GM18951 (cell line): ENCODE data around the gene INAVA.
A peak's percentile ranks its signal among the peaks of the same experiment; 100 is the strongest.

Source experiments
- POLR2A ChIP-seq: IDR thresholded peaks from 4 replicates; pipeline ENCODE4 v1.6.1; 2011; ENCODE audit warnings: mild to moderate bottlenecking; ENCODE audit not compliant: insufficient read length, insufficient read depth; ENCODE audit errors: extremely low read depth
- in situ Hi-C: fragments of 300-500 bp; cut with MboI; formaldehyde crosslinking; loops from one replicate; pipeline ENCODE4 v1.12.0; 2022; ENCODE audit warnings: low sequenced_read_pairs, mixed read lengths, inconsistent platforms; ENCODE audit not compliant: unreplicated experiment

INAVA gene

GRCh38 chr1:200867018-200867811, 27.5 kb upstream of the INAVA start:
- TF ChIP-seq POLR2A = no peak
- in situ Hi-C loops = no loop called here

DNA sequence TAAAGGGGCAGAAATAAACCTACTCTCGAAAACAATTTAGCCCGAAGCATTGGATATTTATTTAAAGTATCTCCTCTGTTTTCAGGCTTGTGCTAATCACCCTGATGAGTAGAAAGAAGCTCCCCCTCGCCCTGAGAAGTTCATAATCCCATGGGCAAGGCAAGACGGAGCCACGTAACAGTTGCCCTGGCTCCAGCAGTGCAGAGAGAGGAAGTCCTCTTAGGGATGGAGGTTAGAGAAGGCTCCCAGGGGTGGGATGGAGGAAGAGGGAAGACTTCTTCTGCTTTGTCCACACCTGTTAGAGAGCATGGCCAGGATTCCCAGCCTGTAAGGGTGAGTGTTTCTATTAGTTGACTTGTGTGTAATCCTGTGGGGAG, 25.3 kb upstream of the INAVA start:
- in situ Hi-C loops = no loop called here
- no peak for TF ChIP-seq POLR2A

- in situ Hi-C loops = no loop called here
- TF ChIP-seq POLR2A = peak; percentile 56
These were observed 24.8 kb upstream of the INAVA start for GRCh38 chr1:200869753-200870391.

- in situ Hi-C loops = no loop called here
- TF ChIP-seq POLR2A = no peak
These were observed 22.1 kb upstream of the INAVA start, which contains the start of gene GPR25 for GRCh38 chr1:200872446-200873115. TSS of gene GPR25 (plus strand) at chr1:200872981. CDS start at chr1:200873038, 57 bp downstream.

GRCh38 chr1:200873116-200873670, 21.5 kb upstream of the INAVA start:
- in situ Hi-C loops = no loop called here
- TF ChIP-seq POLR2A = no peak

DNA sequence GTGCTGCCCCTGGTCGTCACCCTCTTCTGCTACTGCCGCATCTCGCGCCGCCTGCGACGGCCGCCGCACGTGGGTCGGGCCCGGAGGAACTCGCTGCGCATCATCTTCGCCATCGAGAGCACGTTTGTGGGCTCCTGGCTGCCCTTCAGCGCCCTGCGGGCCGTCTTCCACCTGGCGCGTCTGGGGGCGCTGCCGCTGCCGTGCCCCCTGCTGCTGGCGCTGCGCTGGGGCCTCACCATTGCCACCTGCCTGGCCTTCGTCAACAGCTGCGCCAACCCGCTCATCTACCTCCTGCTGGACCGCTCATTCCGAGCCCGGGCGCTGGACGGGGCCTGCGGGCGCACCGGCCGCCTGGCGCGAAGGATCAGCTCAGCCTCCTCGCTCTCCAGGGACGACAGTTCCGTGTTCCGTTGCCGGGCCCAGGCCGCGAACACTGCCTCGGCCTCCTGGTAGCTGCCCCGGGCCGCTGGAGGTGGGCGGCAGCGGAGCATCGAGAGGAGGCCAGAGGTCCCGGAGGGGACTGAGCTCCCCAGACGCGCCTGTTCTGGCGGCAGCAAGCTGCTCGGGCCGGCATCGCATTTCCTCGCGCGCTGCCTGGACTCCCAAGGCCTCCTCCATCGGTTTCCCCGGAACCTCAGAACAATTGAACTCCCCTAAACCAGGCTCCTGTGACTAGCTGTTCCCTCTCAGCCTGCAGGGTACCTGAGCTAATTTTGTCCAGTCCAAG, 20.9 kb upstream of the INAVA start:
- no peak for TF ChIP-seq POLR2A
- in situ Hi-C loops = no loop called here

GRCh38 chr1:200874694-200875093, 20.0 kb upstream of the INAVA start:
- in situ Hi-C loops = no loop called here
- no peak for TF ChIP-seq POLR2A

GRCh38 chr1:200875416-200875815, 19.3 kb upstream of the INAVA start:
- no peak for TF ChIP-seq POLR2A
- in situ Hi-C loops = no loop called here

DNA sequence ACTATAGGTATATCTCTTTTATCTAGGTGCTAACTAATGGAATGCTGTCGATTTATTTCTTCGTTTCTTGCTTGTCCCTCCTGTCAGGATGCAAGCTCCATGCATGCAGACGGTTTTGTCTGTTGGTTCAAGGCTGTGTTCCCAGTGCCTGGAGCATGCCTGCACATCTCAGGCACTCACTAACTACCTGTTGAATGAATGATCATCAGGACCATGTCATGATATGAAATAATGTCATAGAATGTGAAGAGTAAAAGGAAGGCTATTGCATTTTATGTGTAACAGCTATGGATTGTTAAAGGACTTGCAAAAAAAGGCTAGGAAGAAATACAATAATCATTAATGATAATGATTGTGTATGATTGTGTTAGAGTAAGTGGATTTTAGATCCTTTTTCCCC, 17.7 kb upstream of the INAVA start:
- in situ Hi-C loops = no loop called here

GRCh38 chr1:200877839-200878551, 16.7 kb upstream of the INAVA start:
- in situ Hi-C loops = no loop called here
- TF ChIP-seq POLR2A = no peak

More for the DNA sequence above, 17.7 kb upstream of the INAVA start:
- no peak for TF ChIP-seq POLR2A

- TF ChIP-seq POLR2A = no peak
- in situ Hi-C loops = no loop called here
These were observed 14.5 kb upstream of the INAVA start for GRCh38 chr1:200880212-200880611.

DNA sequence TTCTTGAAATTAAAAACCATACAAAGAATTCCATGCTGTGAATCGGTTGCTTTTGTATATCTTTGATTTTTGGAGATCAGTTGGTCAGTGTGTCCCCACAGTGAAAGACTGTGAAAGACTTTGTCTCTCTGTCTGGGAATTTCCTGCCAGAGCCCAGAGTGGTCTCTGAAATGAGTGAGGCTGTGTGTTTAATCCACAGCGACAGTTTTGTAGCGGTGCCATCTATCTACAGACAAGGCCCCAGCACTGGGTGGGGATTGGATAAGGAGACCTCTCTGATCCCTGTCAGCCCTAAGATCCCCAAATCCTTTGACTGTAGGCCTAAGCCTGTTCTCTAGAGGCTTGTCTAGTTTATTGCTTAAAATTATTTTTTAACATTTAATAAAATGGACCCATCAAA, 11.6 kb upstream of the INAVA start:
- in situ Hi-C loops = no loop called here
- no peak for TF ChIP-seq POLR2A
